CD14-positive monocyte (primary cell): ENCODE data around the gene TOMM40. TPM values are rescaled to one million over a fixed set of nuclear protein-coding genes. Genes with fewer than 3 reads are reported as not detected.
A peak's percentile ranks its signal among the peaks of the same experiment; 100 is the strongest.

Source experiments
- DNase-seq, 3 donors: peaks; one replicate each; pipeline ENCODE4 v3.0.0-alpha.2; 2011 to 2022
- H2AFZ ChIP-seq: 2 replicates; pipeline ENCODE4 v1.6.0; 2012; ENCODE audit warnings: mild to moderate bottlenecking, low read depth, low read length, inconsistent platforms; ENCODE audit not compliant: insufficient read depth, poor library complexity, severe bottlenecking
- H3K27ac ChIP-seq, 2 donors: 1 replicate in 1 of 2; 2 replicates in 1 of 2; pipeline ENCODE4 v1.5.1; 2012 to 2013; ENCODE audit warnings: low read length in 2 of 2, control low read depth in 1 of 2, inconsistent platforms in 1 of 2, low read depth in 1 of 2, mild to moderate bottlenecking in 1 of 2
- H3K27me3 ChIP-seq, 2 donors: one replicate each; pipeline versions ENCODE4 v1.6.0 to v1.6.1; 2011 to 2013; ENCODE audit warnings: low read length in 2 of 2; ENCODE audit not compliant: control insufficient read depth in 2 of 2, insufficient read depth in 2 of 2
- H3K36me3 ChIP-seq, 2 donors: replicated peaks in 1 of 2; 1 replicate in 1 of 2; 2 replicates in 1 of 2; pipeline versions ENCODE4 v1.5.1 to v1.6.1; 2012 to 2013; ENCODE audit warnings: low read length in 2 of 2, control low read depth in 1 of 2, inconsistent platforms in 1 of 2, mild to moderate bottlenecking in 1 of 2; ENCODE audit not compliant: insufficient read depth in 2 of 2, control insufficient read depth in 1 of 2
- H3K4me1 ChIP-seq, 2 donors: 1 replicate in 1 of 2; 2 replicates in 1 of 2; pipeline versions ENCODE4 v1.5.1 to v1.6.1; 2012 to 2013; ENCODE audit warnings: low read length in 2 of 2, control low read depth in 1 of 2, inconsistent platforms in 1 of 2, mild to moderate bottlenecking in 1 of 2, moderate library complexity in 1 of 2; ENCODE audit not compliant: insufficient read depth in 2 of 2, control insufficient read depth in 1 of 2
- H3K4me2 ChIP-seq: replicated peaks from 2 replicates; pipeline ENCODE3; 2012; ENCODE audit warnings: low read length, moderate library complexity, mild to moderate bottlenecking; ENCODE audit not compliant: poor library complexity, severe bottlenecking; ENCODE audit errors: extremely low read depth
- H3K4me3 ChIP-seq, 3 experiments: fragments of 200-600 bp in 1 of 3; sonication (generic) in 1 of 3; replicated peaks in 1 of 3; 1 replicate in 2 of 3; 2 replicates in 1 of 3; pipeline ENCODE4 v1.5.1; 2011 to 2013; ENCODE audit warnings: low read length in 3 of 3, mild to moderate bottlenecking in 3 of 3, control low read depth in 2 of 3, low read depth in 2 of 3, inconsistent platforms in 1 of 3, moderate library complexity in 1 of 3
- H3K79me2 ChIP-seq: 2 replicates; pipeline ENCODE4 v1.6.0; 2012; ENCODE audit warnings: mild to moderate bottlenecking, control low read depth, inconsistent platforms, low read length, moderate library complexity; ENCODE audit not compliant: insufficient read depth
- H3K9ac ChIP-seq: 2 replicates; pipeline ENCODE4 v1.6.0; 2017; ENCODE audit warnings: low read length, mild to moderate bottlenecking; ENCODE audit not compliant: insufficient read depth, poor library complexity, severe bottlenecking
- H3K9me3 ChIP-seq, 2 donors: replicated peaks in 1 of 2; 1 replicate in 1 of 2; 2 replicates in 1 of 2; pipeline versions ENCODE4 v1.5.1 to v1.6.1; 2012 to 2013; ENCODE audit warnings: low read length in 2 of 2, control low read depth in 1 of 2; ENCODE audit not compliant: control insufficient read depth in 1 of 2, insufficient read depth in 1 of 2
- H4K20me1 ChIP-seq: 2 replicates; pipeline ENCODE4 v1.6.0; 2012; ENCODE audit warnings: mild to moderate bottlenecking, low read length, control low read depth, moderate library complexity; ENCODE audit not compliant: insufficient read depth
- H3K27ac Mint-ChIP-seq, 7 donors: one replicate each; pipeline ENCODE4 v1.8.0; 2020; ENCODE audit warnings: mild to moderate bottlenecking in 7 of 7, mixed read lengths in 7 of 7, moderate library complexity in 6 of 7, inconsistent platforms in 2 of 7
- H3K27me3 Mint-ChIP-seq, 3 donors: one replicate each; pipeline ENCODE4 v1.8.0; 2021 to 2022; ENCODE audit warnings: low read depth in 3 of 3, mild to moderate bottlenecking in 3 of 3, mixed read lengths in 3 of 3, moderate library complexity in 3 of 3, inconsistent platforms in 1 of 3
- H3K36me3 Mint-ChIP-seq, 2 donors: one replicate each; pipeline ENCODE4 v1.8.0; 2020; ENCODE audit warnings: mixed read lengths in 2 of 2, inconsistent platforms in 1 of 2, mild to moderate bottlenecking in 1 of 2
- H3K4me1 Mint-ChIP-seq: one replicate; pipeline ENCODE4 v1.8.0; 2020; ENCODE audit warnings: mild to moderate bottlenecking, mixed read lengths
- H3K4me3 Mint-ChIP-seq, 2 donors: one replicate each; pipeline ENCODE4 v1.8.0; 2020; ENCODE audit warnings: mild to moderate bottlenecking in 2 of 2, mixed read lengths in 2 of 2, moderate library complexity in 1 of 2
- H3K9me3 Mint-ChIP-seq, 7 donors: one replicate each; pipeline ENCODE4 v1.8.0; 2020 to 2022; ENCODE audit warnings: mixed read lengths in 7 of 7, mild to moderate bottlenecking in 6 of 7, moderate library complexity in 6 of 7, inconsistent platforms in 2 of 7
- WGBS: methylation state at CpG from one replicate; pipeline ENCODE4 v1.1.5; 2013; ENCODE audit warnings: missing lambda C conversion rate; ENCODE audit not compliant: insufficient coverage; 5-methylcytosine and 5-hydroxymethylcytosine counted together
- intact Hi-C, 2 donors: fragments of 100-400 bp; cut with micrococcal nuclease; formaldehyde crosslinking; loops; one replicate each; pipeline versions ENCODE4 v1.15.0 to v1.15.1; 2023
- polyA plus RNA-seq, 3 donors: library from polyadenylated mRNA; depleted of rRNA in 1 of 3; unstranded in 2 of 3; stranded (reverse) in 1 of 3; fragments of 300-500 nt in 2 of 3; fragments of >200 nt in 1 of 3; fragmentation: Illumina TruSeq in 2 of 3; gene quantifications; 1 replicate in 2 of 3; 2 replicates in 1 of 3; pipeline ENCODE4 v1.2.3, GENCODE V29; 2012 to 2021
- TF ChIP-seq, protein P1 (sequence below): fragments of 200-600 bp; IDR thresholded peaks from one replicate; pipeline ENCODE4 v1.8.0; 2022; ENCODE audit warnings: antibody characterized with exemption, mild to moderate bottlenecking

TOMM40 gene
- polyA plus RNA-seq, 3 donors = 15.0 to 25.4 (median 16.4) TPM

GRCh38 chr19:44845612-44846454 lies 45.2 kb upstream of the TOMM40 start, which contains the start of gene NECTIN2:
Gene NECTIN2, plus strand, starts transcription at chr19:44846297. Its CDS starts 229 bp downstream, at chr19:44846526.
- intact Hi-C loops = loop anchor here (2.0 to 10.0 kb wide), 7 partner anchors 45 to 271 kb away; partner anchors contain the start of genes CLPTM1 (in 1 of the 2) and TOMM40 (in 1 of the 2)
- Mint-ChIP-seq H3K9me3 (peaks cover 0 to 3% (median 0%) of the 10 kb centered on the region in 7 donors), H3K27me3 (peaks cover 14 to 26% (median 26%) of the 10 kb centered on the region in 3 donors), H3K36me3 (peaks cover 0 to 6% of the 10 kb centered on the region in 2 donors), H3K27ac (peak within 1 kb of the TSS; percentile 76 to 99 (median 95)), H3K4me1 (peaks cover 38% of the 10 kb centered on the region), H3K4me3 (peak within 1 kb of the TSS; percentile 96 to 98)
- WGBS = under 1% methylated on average over 57 of the region's 67 CpGs
- H3K27me3 ChIP-seq = peaks cover 0 to 3% of the 10 kb centered on the region in 2 donors
- peak within 1 kb of the TSS; percentile 24 to 80 for H3K27ac ChIP-seq
- TF ChIP-seq, protein P1, sequence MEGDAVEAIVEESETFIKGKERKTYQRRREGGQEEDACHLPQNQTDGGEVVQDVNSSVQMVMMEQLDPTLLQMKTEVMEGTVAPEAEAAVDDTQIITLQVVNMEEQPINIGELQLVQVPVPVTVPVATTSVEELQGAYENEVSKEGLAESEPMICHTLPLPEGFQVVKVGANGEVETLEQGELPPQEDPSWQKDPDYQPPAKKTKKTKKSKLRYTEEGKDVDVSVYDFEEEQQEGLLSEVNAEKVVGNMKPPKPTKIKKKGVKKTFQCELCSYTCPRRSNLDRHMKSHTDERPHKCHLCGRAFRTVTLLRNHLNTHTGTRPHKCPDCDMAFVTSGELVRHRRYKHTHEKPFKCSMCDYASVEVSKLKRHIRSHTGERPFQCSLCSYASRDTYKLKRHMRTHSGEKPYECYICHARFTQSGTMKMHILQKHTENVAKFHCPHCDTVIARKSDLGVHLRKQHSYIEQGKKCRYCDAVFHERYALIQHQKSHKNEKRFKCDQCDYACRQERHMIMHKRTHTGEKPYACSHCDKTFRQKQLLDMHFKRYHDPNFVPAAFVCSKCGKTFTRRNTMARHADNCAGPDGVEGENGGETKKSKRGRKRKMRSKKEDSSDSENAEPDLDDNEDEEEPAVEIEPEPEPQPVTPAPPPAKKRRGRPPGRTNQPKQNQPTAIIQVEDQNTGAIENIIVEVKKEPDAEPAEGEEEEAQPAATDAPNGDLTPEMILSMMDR = peak; percentile 3
- DNase-seq = peak; percentile 89 to 95 (median 93)
- H3K36me3 ChIP-seq = no peaks in the 10 kb centered on the region
- H4K20me1 ChIP-seq = peaks cover 36% of the 10 kb centered on the region
- H3K79me2 ChIP-seq = no peaks in the 10 kb centered on the region
- peaks cover 45 to 55% of the 10 kb centered on the region in 2 donors for H3K4me1 ChIP-seq
- peak within 1 kb of the TSS; percentile 98 for H3K4me2 ChIP-seq
- H3K9ac ChIP-seq = peak within 1 kb of the TSS; percentile 76
- H2AFZ ChIP-seq = peak within 1 kb of the TSS; percentile 85
- H3K4me3 ChIP-seq = peak within 1 kb of the TSS; percentile 47 to 94 (median 85)
- no peaks in the 10 kb centered on the region for H3K9me3 ChIP-seq

- H3K4me3 Mint-ChIP-seq = peak overlapping the region; percentile 96 to 98
- H3K27me3 Mint-ChIP-seq = peaks cover 14 to 28% (median 26%) of the 10 kb centered on the region in 3 donors
- Histone ChIP-seq H4K20me1 (peaks cover 38% of the 10 kb centered on the region), H3K9ac (peak overlapping the region; percentile 76), H3K27me3 (peaks cover 0 to 3% of the 10 kb centered on the region in 2 donors), H3K4me3 (peak overlapping the region; percentile 47 to 94 (median 85)), H3K27ac (peak overlapping the region in 1 of 2 donors; percentile 80), H3K4me1 (peaks cover 45 to 55% of the 10 kb centered on the region in 2 donors), H3K79me2 (no peaks in the 10 kb centered on the region), H3K36me3 (no peaks in the 10 kb centered on the region), H3K9me3 (no peaks in the 10 kb centered on the region), H2AFZ (peak overlapping the region; percentile 61), H3K4me2 (peak overlapping the region; percentile 98)
- H3K9me3 Mint-ChIP-seq = peaks cover 0 to 3% (median 0%) of the 10 kb centered on the region in 7 donors
- DNase-seq = peak in 1 of 3 donors; percentile 17
- intact Hi-C loops = loop anchor here (2.0 to 10.0 kb wide), 6 partner anchors 44 to 272 kb away; partner anchors contain the start of genes CLPTM1 (in 1 of the 2) and TOMM40 (in 1 of the 2)
- TF ChIP-seq, protein P1 = no peak
- H3K27ac Mint-ChIP-seq = peak overlapping the region in 6 of 7 donors; percentile 54 to 91 (median 74)
- peaks cover 4 to 6% of the 10 kb centered on the region in 2 donors for H3K36me3 Mint-ChIP-seq
- WGBS = 0% methylated on average over 30 of the region's 51 CpGs
- H3K4me1 Mint-ChIP-seq = peaks cover 41% of the 10 kb centered on the region
Measured at GRCh38 chr19:44846455-44847143, 44.5 kb upstream of the TOMM40 start.
